Measurements from ENCODE around the gene NAA20.

The NAA20 gene

GRCh38 chr20:20076297-20077065, 59.3 kb downstream of the NAA20 start:
- H3K27me3 ChIP-seq (replicated peaks), result no peaks in the 10 kb centered on the region
- DNase-seq, result peak; percentile 46
- H3K27ac ChIP-seq, result no peak overlapping the region
- H3K4me3 ChIP-seq (ENCODE audit: low read depth, low read length), result no peak overlapping the region
- in situ Hi-C loops (cut with HindIII; ENCODE audit: low pct_ligation_motif_present, low sequenced_read_pairs), result no loop called here
- no peak for TF ChIP-seq CTCF (IDR thresholded peaks at IDR 0.05; ENCODE audit: low read depth, low read length, missing control alignments)
- H3K36me3 ChIP-seq (replicated peaks), result no peaks in the 10 kb centered on the region

- no peak for DNase-seq
- Histone ChIP-seq H3K27ac (no peak overlapping the region), H3K4me3 (ENCODE audit: low read depth, low read length) (no peak overlapping the region), H3K27me3 (replicated peaks) (no peaks in the 10 kb centered on the region), H3K36me3 (replicated peaks) (no peaks in the 10 kb centered on the region)
- in situ Hi-C loops (cut with HindIII; ENCODE audit: low pct_ligation_motif_present, low sequenced_read_pairs), result no loop called here
- TF ChIP-seq CTCF (IDR thresholded peaks at IDR 0.05; ENCODE audit: low read depth, low read length, missing control alignments), result no peak
These were observed 60.9 kb downstream of the NAA20 start for GRCh38 chr20:20078041-20078440.

GRCh38 chr20:20079102-20079784, 62.1 kb downstream of the NAA20 start:
- H3K27me3 ChIP-seq (replicated peaks), result no peaks in the 10 kb centered on the region
- no peaks in the 10 kb centered on the region for H3K36me3 ChIP-seq (replicated peaks)
- no peak for DNase-seq
- H3K27ac ChIP-seq, result no peak overlapping the region
- no peak for TF ChIP-seq CTCF (IDR thresholded peaks at IDR 0.05; ENCODE audit: low read depth, low read length, missing control alignments)
- in situ Hi-C loops (cut with HindIII; ENCODE audit: low pct_ligation_motif_present, low sequenced_read_pairs), result no loop called here
- H3K4me3 ChIP-seq (ENCODE audit: low read depth, low read length), result no peak overlapping the region

Data from brain microvascular endothelial cell (primary cell).